GM18519 (cell line): ENCODE results near the gene CDH13.

Source experiments
- ATAC-seq: cut with Tn5 transposase; IDR thresholded peaks from one replicate; pipeline ENCODE4 v1.9.1; 2021; ENCODE audit warnings: mild to moderate bottlenecking, moderate library complexity; ENCODE audit not compliant: unreplicated experiment, low FRiP score

Gene CDH13

DNA sequence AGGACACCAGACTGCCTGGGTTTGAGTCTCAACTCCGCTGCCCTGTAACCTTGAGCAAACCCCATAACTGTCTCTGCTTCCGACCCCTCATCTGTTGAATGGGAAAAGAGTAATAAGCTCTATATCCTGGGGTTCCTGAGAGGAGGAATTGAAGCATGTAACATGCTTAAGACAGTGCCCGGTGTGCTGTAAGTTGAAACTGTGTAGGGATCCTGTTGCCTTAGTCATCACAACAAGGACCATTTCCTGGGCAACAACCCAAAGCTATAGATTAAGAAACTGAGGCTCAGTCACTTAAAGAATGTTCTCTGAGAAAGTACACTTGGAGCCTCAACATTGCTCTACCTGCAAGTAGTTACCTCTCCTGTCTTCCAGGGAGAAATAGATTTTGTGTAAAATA is 23.0 kb downstream of the CDH13 start:
- ATAC-seq = no peak

GRCh38 chr16:82650804-82651203 is 24.0 kb downstream of the CDH13 start:
- no peak for ATAC-seq

DNA sequence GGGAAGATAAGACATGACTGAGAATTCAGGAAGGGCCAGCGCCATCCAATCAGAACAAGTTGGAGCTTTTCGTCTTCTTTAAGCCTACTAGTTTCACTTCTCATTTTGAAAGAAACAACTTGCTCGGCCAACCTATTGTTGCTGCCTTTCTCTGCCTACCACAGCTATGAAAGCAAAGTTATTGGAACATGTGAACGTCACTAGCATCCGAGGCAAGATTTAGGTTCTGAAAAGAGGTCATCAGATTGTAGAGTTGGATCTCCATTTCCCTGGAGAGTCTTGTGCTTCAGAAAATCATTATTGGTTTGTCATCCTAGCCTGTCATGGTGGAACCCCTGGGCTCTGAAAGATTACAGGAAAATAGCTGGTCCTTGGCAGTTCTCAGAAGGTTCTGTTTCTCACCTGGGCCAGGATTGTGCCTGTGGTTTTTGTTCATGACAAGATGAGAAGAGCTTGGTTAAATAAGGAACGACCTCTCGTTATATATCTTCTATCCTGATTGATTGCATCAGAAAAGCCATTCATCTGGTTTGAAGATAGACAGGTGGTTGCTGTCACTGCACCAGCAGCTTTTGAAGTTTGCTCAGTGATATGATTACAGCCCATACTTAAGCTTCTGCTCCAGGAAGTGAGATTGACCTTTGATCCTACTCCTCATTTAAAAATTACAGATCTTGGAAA is 25.3 kb downstream of the CDH13 start:
- ATAC-seq = peak; percentile 45

GRCh38 chr16:82652826-82653225 is 26.1 kb downstream of the CDH13 start:
- no peak for ATAC-seq

DNA sequence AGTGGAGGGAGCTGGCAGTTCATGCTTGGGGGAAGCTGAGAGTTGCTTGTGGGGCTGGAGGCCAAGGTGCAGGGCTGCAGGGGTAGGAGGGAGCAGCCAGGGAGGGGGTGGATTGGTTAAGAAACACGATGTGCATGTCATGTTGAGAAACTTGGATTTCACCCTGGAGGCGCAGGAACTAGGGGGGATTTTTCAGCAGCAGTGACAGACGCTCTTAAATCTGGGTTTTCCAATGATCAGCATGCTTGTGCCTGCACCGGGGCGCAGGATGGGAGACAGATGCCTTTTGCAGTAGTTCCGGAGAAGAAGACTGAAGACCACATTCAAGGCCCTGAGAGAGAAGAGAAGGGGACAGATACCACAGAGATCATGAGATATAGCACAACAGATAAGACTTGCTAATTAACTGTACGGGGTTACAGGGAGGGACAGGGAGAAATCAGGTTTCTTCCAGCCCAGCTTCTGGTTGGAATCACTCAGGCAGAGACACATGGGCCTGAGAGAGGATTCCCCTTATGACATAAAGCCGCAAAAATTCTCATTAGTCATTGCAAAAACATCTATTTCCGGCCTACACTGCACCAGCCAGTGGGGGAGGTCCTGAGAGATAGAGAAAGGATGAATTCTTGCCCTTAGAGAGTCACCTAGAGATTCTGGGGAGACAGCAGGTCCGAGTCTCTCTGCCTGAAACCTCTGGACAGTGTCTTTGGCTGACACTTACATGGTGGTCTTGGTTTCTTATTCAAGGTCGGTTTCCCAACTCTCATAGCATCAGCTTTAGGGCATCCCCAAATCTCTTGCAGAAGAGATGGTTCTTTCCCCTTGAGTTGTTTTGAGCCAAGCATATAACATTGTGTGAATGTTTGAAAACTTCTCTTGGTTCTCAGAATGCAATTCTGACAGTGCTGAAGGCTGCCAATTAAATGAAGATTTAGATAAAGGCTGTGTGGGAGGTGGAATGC is 27.1 kb downstream of the CDH13 start:
- peak; percentile 67 for ATAC-seq

DNA sequence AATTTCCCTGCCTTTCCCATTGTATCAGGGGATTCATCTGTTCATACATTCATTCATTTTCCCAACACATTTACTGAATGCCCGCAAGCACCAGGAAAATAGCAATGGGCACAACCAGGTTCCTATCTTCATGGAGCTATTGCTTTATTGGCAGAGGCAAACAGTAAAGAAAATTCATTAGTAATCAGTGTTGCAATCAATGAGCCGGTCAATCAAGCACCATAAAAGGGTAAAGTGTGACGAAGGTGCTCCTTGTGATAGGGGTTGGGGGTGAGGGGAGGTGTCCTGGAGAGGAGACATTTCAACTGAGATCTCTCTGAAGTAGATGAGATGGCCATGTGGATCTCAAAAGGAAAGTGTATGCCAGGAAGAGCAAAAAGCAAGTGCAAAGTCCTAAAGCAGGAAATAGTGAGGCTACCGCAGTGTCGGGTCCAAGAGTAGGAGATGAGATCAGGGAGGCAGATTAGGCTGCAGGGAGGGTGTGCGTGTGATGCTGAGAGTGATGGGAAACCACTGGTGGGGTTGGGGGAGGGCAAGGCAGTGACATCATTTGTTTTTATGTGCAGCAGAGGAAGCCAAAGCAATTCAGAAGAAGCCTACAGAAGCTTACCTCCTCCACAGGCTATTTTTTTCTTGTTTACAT is 28.4 kb downstream of the CDH13 start:
- no peak for ATAC-seq

- ATAC-seq = no peak
These were observed 29.1 kb downstream of the CDH13 start for GRCh38 chr16:82655720-82656490.

- no peak for ATAC-seq
These were observed 30.5 kb downstream of the CDH13 start for GRCh38 chr16:82657239-82657638.

- ATAC-seq = no peak
These were observed 31.0 kb downstream of the CDH13 start for GRCh38 chr16:82657786-82658185.

GRCh38 chr16:82658796-82659195 is 32.0 kb downstream of the CDH13 start:
- no peak for ATAC-seq

DNA sequence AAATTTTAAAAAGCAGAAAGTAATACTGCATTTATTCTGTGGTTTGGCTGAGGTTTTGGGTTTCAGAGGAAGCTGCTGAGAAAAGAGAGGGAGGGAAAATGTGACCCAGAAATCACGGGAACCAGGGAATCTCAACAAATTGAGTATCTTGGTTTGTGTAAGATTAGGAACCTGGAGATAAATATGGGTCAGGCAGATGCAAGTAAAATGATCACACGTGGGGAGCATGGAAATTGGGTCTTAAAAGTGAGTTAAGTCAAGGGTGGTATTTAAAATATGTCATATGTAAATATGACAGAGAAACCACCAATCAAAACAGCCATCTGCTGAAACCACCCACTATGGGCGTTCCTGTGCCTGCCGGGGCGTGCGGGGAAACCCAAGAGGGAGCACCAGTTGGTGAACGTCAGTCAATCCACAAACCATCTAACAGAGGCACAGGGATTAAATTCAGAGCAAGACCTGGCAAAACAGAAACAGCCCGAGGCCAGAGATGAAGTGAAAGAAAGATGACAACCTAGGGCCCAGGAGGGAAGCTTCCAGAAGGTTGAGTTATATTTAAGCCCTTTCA is 33.4 kb downstream of the CDH13 start:
- ATAC-seq = no peak

- ATAC-seq = no peak
These were observed 34.2 kb downstream of the CDH13 start for GRCh38 chr16:82660966-82661365.

DNA sequence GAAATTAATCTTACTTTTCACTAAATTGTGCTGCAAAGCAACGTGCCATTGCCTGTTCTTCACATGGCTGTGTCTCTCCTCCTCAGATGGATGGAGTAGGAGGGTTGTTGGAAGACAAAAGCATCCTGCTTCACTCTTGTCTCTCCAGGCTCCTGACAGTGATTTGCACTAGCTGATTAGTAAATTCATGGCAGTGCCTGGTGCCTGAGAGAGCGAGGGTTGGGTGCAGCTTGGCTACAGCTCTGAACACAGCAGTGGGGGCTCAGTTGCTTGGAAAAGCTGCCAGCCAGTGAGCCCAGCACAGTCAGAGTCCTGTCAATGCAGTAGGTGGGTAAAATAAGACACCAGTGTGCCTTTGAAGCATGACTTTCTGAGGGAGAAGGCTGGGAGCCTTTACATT is 37.4 kb downstream of the CDH13 start:
- ATAC-seq = no peak

- ATAC-seq = no peak
These were observed 38.3 kb downstream of the CDH13 start for GRCh38 chr16:82665025-82665424.

- no peak for ATAC-seq
These were observed 40.7 kb downstream of the CDH13 start for GRCh38 chr16:82667437-82667836.

GRCh38 chr16:82668094-82668493 is 41.3 kb downstream of the CDH13 start:
- ATAC-seq = no peak

DNA sequence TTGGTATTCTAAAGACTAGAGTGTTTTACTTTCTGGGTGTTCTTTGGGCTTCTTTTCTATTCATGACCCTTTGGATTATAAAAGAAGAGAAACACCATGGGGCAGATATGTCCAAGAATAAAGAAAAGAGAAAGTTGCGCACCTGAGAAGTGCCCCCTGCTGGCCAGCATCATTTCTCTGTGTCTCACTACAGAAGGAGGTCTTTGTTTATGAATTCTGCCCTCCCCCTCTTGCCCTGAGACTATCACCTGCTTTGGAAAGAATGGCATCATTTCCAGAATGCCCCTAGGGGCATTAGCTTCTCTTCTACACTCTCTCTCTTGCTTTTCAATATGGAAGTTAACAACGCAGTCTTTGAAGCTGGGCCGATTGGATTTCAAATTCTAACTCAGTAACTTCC is 45.0 kb downstream of the CDH13 start:
- no peak for ATAC-seq

GRCh38 chr16:82672676-82673075 is 45.9 kb downstream of the CDH13 start:
- no peak for ATAC-seq

GRCh38 chr16:82675300-82675699 is 48.5 kb downstream of the CDH13 start:
- no peak for ATAC-seq

GRCh38 chr16:82681592-82681991 is 54.8 kb downstream of the CDH13 start:
- ATAC-seq = no peak
